ENCODE results near the gene SLC23A1.

- no peak for TF ChIP-seq POLR2A (IDR thresholded peaks at IDR 0.05)
- no peak for TF ChIP-seq CTCF (IDR thresholded peaks at IDR 0.05)
Observed at GRCh38 chr5:139363937-139364336, 19.2 kb downstream of the SLC23A1 start.
